ENCODE results near the gene EAPP. TPM values are rescaled to one million over a fixed set of nuclear protein-coding genes. Genes with fewer than 3 reads are reported as not detected.
"Not testable (repeated sequence)": the region's sequence is repeated elsewhere in the genome, so short reads cannot be mapped to it uniquely, and the experiment has no call there.

The EAPP gene, protein sequence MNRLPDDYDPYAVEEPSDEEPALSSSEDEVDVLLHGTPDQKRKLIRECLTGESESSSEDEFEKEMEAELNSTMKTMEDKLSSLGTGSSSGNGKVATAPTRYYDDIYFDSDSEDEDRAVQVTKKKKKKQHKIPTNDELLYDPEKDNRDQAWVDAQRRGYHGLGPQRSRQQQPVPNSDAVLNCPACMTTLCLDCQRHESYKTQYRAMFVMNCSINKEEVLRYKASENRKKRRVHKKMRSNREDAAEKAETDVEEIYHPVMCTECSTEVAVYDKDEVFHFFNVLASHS
- total RNA-seq: 10 to 100 TPM; 51.5 to 59.7 TPM
- long read RNA-seq, transcript EAPP-201 (6 exons, 1,321 nt): major isoform, 39 of 46 reads
- long read RNA-seq, partial matches to known transcripts: 6 of 46 reads
- long read RNA-seq, other reads (novel, unspliced or antisense): 1 of 46 reads

DNA sequence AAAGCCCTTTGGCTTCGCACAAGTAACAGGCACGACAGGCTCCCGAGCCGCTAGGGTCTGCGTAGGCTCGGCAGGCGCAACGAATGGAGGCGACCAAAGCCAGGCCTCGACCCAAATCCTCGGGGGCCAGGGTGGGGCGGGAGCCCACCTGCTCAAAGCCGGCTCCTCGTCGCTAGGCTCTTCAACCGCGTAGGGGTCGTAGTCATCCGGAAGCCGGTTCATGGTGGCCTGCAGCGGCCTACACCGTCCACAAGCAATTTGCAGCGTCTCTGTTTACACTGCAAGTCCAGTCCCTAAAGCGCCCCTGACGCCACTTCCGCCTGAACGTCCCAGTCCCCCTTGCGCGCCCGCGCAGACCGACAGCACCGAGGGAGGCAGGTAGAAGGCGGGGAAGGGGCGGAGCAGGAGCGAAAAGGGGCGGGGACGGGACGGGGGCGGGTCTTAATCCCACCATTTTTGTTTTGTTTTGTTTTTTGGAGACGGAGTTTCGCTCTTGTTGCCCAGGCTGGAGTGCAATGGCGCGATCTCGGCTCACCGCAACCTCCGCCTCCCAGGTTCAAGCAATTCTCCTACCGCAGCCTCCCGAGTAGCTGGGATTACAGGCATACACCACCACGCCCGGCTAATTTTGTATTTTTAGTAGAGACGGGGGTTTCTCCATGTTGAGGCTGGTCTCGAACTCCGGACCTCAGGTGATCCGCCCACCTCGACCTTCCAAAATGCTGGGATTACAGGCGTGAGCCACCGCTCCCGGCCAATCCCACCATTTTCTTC lies at the start of gene EAPP:
TSS of gene EAPP (minus strand) at position 295 of the 774 bp plus-strand sequence. CDS start at position 222, 73 bp downstream.
- intact Hi-C loops (cut with DNase I, micrococcal nuclease): no loop called here
- ATAC-seq (peak; percentile 93), DNase-seq (peak; percentile 98 to 99)

- no peak for DNase-seq
- no peak for ATAC-seq
- intact Hi-C loops (cut with DNase I, micrococcal nuclease): no loop called here
These were observed 44.0 kb upstream of the EAPP start for GRCh38 chr14:34583525-34583924.

DNA sequence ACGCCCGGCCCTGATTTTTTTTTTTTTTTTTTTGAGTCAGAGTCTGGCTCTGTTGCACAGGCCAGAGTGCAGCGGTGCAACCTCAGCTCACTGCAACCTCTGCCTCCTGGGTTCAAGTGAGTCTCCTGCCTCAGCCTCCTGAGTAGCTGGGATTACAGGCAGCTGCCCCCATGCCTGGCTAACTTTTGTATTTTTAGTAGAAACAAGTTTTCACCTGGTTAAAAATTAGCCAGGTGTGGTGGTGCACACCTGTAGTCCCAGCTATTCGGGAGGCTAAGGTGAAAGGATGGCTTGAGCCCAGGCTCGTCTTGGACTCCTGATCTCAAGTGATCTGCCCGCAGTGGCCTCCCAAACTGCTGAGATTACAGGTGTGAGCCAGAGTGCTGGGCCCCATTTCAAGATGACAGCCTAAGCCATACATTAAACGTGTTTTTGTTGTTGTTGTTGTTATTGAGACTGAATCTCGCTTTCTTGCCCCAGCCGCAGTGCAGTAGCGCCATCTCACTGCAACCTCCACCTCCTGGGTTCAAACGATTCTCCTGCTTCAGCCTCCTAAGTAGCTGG lies 42.7 kb upstream of the EAPP start:
- DNase-seq: no peak
- no peak for ATAC-seq
- intact Hi-C loops (cut with DNase I, micrococcal nuclease): no loop called here

- DNase-seq (no peak), ATAC-seq (no peak)
- intact Hi-C loops (cut with DNase I, micrococcal nuclease): no loop called here
These were observed 40.9 kb upstream of the EAPP start for GRCh38 chr14:34580381-34580780.

GRCh38 chr14:34571771-34572170 lies 32.3 kb upstream of the EAPP start:
- intact Hi-C loops (cut with DNase I, micrococcal nuclease): no loop called here
- ATAC-seq (no peak), DNase-seq (no peak)

DNA sequence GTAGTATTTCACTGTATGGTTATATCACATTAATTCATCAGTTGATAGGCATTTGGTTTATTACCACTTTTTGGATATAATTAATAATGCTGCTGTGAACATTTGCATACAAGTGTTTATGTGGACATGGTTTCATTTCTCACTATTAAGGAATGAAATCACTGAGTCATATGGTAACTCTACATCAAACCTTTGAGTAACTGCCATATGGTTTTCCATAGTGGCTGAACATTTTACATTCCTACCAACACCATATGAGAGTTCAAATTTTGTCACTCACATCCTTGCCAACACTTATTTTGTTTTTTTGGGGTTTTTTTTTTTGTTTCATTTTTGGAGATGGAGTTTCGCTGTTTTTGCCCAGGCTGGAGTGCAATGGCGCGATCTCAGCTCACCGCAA lies 30.2 kb upstream of the EAPP start:
- DNase-seq (no peak), ATAC-seq (no peak)
- intact Hi-C loops (cut with DNase I, micrococcal nuclease): no loop called here

GRCh38 chr14:34568803-34569202 lies 29.3 kb upstream of the EAPP start:
- ATAC-seq: no peak
- intact Hi-C loops (cut with DNase I, micrococcal nuclease): no loop called here
- DNase-seq: no peak

GRCh38 chr14:34562776-34563150 lies 23.3 kb upstream of the EAPP start:
- ATAC-seq (peak; percentile 34), DNase-seq (no peak)
- intact Hi-C loops (cut with DNase I, micrococcal nuclease): no loop called here

DNA sequence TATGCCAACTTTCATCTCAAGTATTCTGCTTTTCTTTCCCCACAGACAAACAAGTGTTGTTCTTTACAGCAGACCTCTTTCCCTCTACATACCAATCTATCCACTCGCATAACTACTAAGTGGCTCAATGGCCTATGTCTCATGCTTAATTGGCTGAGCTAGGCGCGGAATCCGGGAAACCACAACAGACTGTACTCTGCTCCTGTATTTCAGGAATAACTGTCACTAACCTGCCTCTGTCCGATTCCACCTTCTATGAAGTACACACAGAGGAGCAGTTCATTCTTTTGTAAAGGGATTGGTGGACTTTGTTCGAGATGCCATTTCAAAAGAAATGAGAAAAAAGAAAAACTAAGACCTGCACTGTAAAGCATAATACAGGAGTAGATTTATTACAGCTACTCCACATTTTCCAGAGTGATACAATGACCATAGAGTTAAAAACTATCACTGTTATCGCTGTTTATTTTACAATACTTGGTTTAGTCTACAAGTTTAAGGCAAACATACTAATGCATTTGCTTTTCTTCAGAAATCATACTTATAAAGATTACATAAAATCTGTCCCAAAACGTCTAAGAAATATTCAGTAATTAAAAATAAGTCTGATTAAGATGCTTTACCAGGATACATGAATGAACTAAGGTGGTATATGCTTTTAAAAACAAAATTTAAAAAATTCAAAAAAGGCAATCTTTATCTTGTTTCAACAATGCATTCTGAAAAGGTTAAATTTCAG lies 22.7 kb upstream of the EAPP start:
- ATAC-seq; DNase-seq; intact Hi-C loops (cut with DNase I, micrococcal nuclease): not testable (repeated sequence)

DNA sequence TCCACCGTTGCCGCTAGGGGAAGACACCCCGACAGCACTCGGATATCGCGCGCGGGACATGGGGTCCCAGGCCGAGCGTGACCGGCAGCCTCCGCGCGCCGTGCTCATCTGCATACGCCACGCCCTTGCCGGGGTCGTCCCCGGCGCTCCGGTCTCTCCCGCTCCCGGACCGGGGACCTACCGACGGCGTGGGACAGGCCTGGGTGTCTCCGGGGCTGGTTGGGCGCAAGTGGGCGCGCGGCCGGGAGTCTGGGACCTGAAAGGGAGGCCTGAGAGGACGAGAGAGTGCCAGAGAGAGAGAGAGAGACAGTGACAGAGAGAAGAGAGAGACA lies 17.0 kb upstream of the EAPP start:
- intact Hi-C loops (cut with DNase I, micrococcal nuclease); DNase-seq: not testable (repeated sequence)
- peak; percentile 80 for ATAC-seq

- DNase-seq; intact Hi-C loops (cut with DNase I, micrococcal nuclease): not testable (repeated sequence)
- ATAC-seq: peak; percentile 73
These were observed 16.3 kb upstream of the EAPP start for GRCh38 chr14:34555583-34556497.

- DNase-seq (no peak), ATAC-seq (no peak)
- intact Hi-C loops (cut with DNase I, micrococcal nuclease): no loop called here
These were observed 15.2 kb upstream of the EAPP start for GRCh38 chr14:34554540-34555250.

DNA sequence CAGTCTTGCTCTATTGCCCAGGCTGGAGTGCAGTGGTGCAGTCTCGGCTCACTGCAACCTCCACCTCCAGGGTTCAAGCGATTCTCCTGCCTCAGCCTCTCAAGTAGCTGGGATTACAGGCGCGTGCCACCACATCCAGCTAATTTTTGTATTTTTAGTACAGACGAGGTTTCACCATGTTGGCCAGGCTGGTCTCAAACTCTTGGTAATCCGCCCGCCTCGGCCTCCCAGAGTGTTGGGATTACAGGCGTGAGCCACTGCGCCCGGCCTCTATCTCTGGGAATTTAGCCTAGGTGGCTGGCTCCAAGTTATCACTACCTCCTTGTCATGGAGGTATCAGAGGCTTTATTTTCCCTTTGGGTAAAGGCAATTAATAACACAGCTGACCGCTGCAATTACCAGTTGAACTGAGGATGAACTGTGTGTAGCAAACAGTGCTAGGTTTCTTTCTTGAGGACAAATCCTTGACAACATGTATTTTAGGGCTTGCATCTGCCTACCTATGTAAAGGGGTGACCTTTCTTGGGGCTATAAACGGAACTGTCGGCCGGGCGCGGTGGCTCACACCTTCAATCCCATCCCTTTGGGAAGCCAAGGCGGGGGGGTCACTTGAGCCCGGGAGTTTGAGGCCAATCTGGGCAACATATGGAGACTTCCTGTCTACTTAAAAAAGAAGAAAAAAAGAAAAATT lies 9.9 kb upstream of the EAPP start:
- DNase-seq; intact Hi-C loops (cut with DNase I, micrococcal nuclease); ATAC-seq: not testable (repeated sequence)

DNA sequence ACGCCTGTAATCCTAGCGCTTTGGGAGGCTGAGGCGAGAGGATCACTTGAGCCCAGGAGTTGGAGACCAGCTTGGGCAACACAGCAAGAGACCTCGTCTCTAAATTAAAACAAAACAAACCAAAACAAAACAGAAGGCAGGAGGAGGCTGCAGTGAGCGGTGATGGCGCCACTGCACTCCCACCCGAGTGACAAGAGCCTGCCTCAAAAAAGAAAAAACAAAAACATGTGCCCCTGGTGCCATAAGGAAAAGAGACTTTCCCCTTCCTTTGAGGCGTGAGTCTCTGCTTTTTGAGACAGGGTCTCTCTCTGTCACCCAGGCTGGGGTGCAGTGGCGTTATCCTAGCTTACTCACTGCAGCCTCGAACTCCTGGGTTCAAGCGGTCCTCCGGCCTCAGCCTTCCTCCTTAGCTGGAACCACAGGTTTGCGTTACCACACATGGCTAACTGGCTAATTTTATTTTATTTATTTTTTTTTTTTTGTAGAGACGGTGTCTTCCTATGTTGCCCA lies 9.0 kb upstream of the EAPP start:
- intact Hi-C loops (cut with DNase I, micrococcal nuclease): no loop called here
- DNase-seq: no peak
- ATAC-seq: no peak

- intact Hi-C loops (cut with DNase I, micrococcal nuclease); ATAC-seq; DNase-seq: not testable (repeated sequence)
These were observed 7.6 kb upstream of the EAPP start for GRCh38 chr14:34547136-34547520.

- ATAC-seq: peak; percentile 83
- DNase-seq; intact Hi-C loops (cut with DNase I, micrococcal nuclease): not testable (repeated sequence)
These were observed 7.0 kb upstream of the EAPP start for GRCh38 chr14:34546272-34547135.
